RPMI7951 (cell line): ENCODE data around the gene ASXL1. TPM values are rescaled to one million over a fixed set of nuclear protein-coding genes. Genes with fewer than 3 reads are reported as not detected.
"Not testable (repeated sequence)": the region's sequence is repeated elsewhere in the genome, so short reads cannot be mapped to it uniquely, and the experiment has no call there.

ENCODE experiments used
- DNase-seq: peaks from one replicate; pipeline ENCODE4 v3.0.0-alpha.2; 2012; ENCODE audit warnings: low read depth
- total RNA-seq: library from RNA; depleted of rRNA; stranded (reverse); fragments of >200 nt; shearing (Covaris generic); gene quantifications from 2 replicates; pipeline ENCODE4 v1.2.3, GENCODE V29; 2014

The ASXL1 gene
- total RNA-seq, 1 experiment from 2014 or later, result 29.9 TPM

GRCh38 chr20:32336918-32337347 lies 21.2 kb upstream of the ASXL1 start:
- DNase-seq, result peak; percentile 51

GRCh38 chr20:32337937-32338661 lies 20.0 kb upstream of the ASXL1 start:
- no peak for DNase-seq

- DNase-seq, result no peak
These were observed 19.5 kb upstream of the ASXL1 start for GRCh38 chr20:32338665-32339064.

GRCh38 chr20:32339116-32339515 lies 19.0 kb upstream of the ASXL1 start:
- DNase-seq, result no peak

- not testable (repeated sequence) for DNase-seq
These were observed 17.1 kb upstream of the ASXL1 start for GRCh38 chr20:32341053-32341452.

- peak; percentile 78 for DNase-seq
These were observed 14.7 kb upstream of the ASXL1 start for GRCh38 chr20:32343439-32343838.

GRCh38 chr20:32344835-32345506 lies 13.2 kb upstream of the ASXL1 start:
- DNase-seq, result no peak

- no peak for DNase-seq
These were observed 9.9 kb upstream of the ASXL1 start for GRCh38 chr20:32348207-32348606.

- DNase-seq, result no peak
These were observed 7.7 kb upstream of the ASXL1 start for GRCh38 chr20:32350421-32350820.

GRCh38 chr20:32352121-32352720 lies 5.9 kb upstream of the ASXL1 start:
- no peak for DNase-seq

- DNase-seq, result no peak
These were observed 4.2 kb upstream of the ASXL1 start for GRCh38 chr20:32353848-32354496.

- DNase-seq, result peak; percentile 90
These were observed 3.3 kb upstream of the ASXL1 start for GRCh38 chr20:32354592-32355416.

GRCh38 chr20:32355417-32355841 lies 2.7 kb upstream of the ASXL1 start:
- no peak for DNase-seq

GRCh38 chr20:32355907-32356621 lies 2.1 kb upstream of the ASXL1 start:
- DNase-seq, result peak; percentile 84

GRCh38 chr20:32356622-32357374 lies 1.3 kb upstream of the ASXL1 start:
- peak; percentile 52 for DNase-seq

GRCh38 chr20:32357375-32357868 lies 709 bp upstream of the ASXL1 start:
- DNase-seq, result peak; percentile 76

GRCh38 chr20:32358632-32358882 lies 426 bp downstream of the ASXL1 start:
- DNase-seq, result no peak

GRCh38 chr20:32358883-32359632 lies 927 bp downstream of the ASXL1 start:
- peak; percentile 77 for DNase-seq

GRCh38 chr20:32359633-32360332 lies 1.7 kb downstream of the ASXL1 start:
- DNase-seq, result peak; percentile 23
